ENCODE data around the gene MKX. TPM values are rescaled to one million over a fixed set of nuclear protein-coding genes. Genes with fewer than 3 reads are reported as not detected.

The MKX gene
- total and polyA plus RNA-seq, 2 donors (not counting 3 experiments of a cell fraction or from before 2014, with no cell fraction given) = not detected

DNA sequence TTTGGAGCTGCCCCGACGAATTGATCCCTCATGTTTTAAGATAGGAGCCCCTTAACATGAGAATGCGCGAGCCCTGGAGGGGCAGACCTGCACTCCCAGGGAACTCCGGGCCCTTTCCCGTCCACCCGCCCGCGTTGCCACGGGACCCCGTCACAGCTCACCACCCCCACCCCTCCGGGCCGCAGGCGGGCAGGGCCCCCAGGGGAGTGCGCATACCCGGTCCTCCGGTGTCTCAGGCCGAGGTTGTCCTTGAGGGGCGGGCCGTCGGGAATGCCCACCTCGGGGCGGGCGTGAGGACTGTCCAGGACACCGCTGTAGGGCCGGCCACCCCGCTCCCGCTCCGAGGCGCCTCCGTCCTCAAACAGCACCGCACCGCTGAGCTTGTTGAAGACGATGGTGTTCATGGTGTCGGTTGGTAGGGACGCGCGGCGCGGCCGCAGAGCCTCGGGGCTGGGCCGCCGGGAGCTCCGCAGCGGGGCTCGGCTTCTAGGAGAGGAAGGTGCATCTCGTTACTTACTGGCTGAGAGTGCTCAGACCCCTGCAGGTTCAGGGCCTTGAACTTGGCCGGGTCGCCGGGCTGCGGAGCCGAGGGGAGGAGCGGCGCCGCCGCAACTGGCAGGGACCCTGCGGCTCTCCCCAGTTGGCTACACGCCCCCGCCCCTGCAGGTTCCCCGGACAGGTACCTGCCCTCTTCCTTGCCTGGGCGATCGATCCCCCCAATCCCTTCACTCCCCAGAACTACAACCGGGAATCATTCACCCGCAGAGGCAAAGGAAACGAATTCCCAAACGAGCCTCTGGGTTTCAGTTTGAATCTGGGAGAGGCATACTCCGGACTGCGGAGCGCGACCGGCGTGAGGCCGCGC, 2.4 kb downstream of the MKX start:
- POLR2A ChIA-PET = no interaction called here
- no peak for FAIRE-seq
- Histone ChIP-seq H3K36me3 (ENCODE audit: control insufficient read depth in 2 of 2, extremely low read depth in 1 of 2, insufficient read depth in 2 of 2, low read length in 2 of 2) (no peaks in the 10 kb centered on the region), H3K79me2 (ENCODE audit: control insufficient read depth, insufficient read depth, low read length) (no peaks in the 10 kb centered on the region), H4K20me1 (replicated peaks; ENCODE audit: control insufficient read depth, extremely low read depth, insufficient read depth, low read length) (no peaks in the 10 kb centered on the region), H3K27ac (ENCODE audit: insufficient read depth, low read depth, low read length) (no peak overlapping the region), H3K9me1 (replicated peaks; ENCODE audit: control insufficient read depth, extremely low read depth, insufficient read depth, low read length) (no peaks in the 10 kb centered on the region), H3K4me3 (replicated peaks in 1 of 3; ENCODE audit: insufficient read depth in 1 of 3, low read depth in 1 of 3, low read length in 3 of 3) (peak overlapping the region; percentile 26 to 50 (median 47)), H3K4me1 (ENCODE audit: control insufficient read depth, extremely low read depth, insufficient read depth, low read length) (peaks cover 25% of the 10 kb centered on the region), H3K9me3 (replicated peaks; ENCODE audit: control insufficient read depth, insufficient read depth, low read length) (no peaks in the 10 kb centered on the region), H3K9ac (replicated peaks; ENCODE audit: extremely low read depth, insufficient read depth, low read length) (no peak overlapping the region), H3K27me3 (ENCODE audit: control insufficient read depth in 2 of 2, insufficient read depth in 2 of 2, low read length in 2 of 2) (peaks cover 62 to 95% of the 10 kb centered on the region in 2 experiments), H3K4me2 (ENCODE audit: insufficient read depth, low read length) (peak overlapping the region; percentile 62), H2AFZ (ENCODE audit: low read depth, low read length) (peak overlapping the region; percentile 76)
- intact Hi-C loops (cut with micrococcal nuclease) = loop anchor here (5.0 kb wide), 4 partner anchors 186 to 639 kb away; partner anchors contain the start of gene ODAD2
- CTCF ChIA-PET = interaction anchor here (0.9 to 4.7 kb wide), 7 partner anchors 9 to 504 kb away, joined by 3 to 86 read pairs (median 8); no protein-coding TSS in a partner anchor
- dilution Hi-C loops (cut with MboI; ENCODE audit: extremely low pct_ligation_motif_present, low sequenced_read_pairs) = no loop called here
- no peak for TF ChIP-seq GATA2 (IDR thresholded peaks at IDR 0.05; ENCODE audit: insufficient read depth, insufficient read length, low read depth, low read length)
- TF ChIP-seq EZH2 (IDR thresholded peaks at IDR 0.05; ENCODE audit: borderline replicate concordance, low read depth, low read length, severe bottlenecking) = peak; percentile 78
- no peak for TF ChIP-seq MYC (IDR thresholded peaks at IDR 0.05; ENCODE audit: low read depth, low read length)
- no peak for TF ChIP-seq CTCF (IDR thresholded peaks at IDR 0.05; ENCODE audit: extremely low read depth in 1 of 2, insufficient read depth in 1 of 2, low read depth in 1 of 2, low read length in 2 of 2)
- no peak for TF ChIP-seq POLR2AphosphoS5 (IDR thresholded peaks at IDR 0.05; ENCODE audit: insufficient read depth, low read depth, low read length)
- peak; percentile 12 for DNase-seq (ENCODE audit: low read depth, low spot score)
- BruUV-seq (replicated peaks) = no TSS peak

Data from endothelial cell of umbilical vein (primary cell).